Measurements from ENCODE around the gene FAU.

DNA sequence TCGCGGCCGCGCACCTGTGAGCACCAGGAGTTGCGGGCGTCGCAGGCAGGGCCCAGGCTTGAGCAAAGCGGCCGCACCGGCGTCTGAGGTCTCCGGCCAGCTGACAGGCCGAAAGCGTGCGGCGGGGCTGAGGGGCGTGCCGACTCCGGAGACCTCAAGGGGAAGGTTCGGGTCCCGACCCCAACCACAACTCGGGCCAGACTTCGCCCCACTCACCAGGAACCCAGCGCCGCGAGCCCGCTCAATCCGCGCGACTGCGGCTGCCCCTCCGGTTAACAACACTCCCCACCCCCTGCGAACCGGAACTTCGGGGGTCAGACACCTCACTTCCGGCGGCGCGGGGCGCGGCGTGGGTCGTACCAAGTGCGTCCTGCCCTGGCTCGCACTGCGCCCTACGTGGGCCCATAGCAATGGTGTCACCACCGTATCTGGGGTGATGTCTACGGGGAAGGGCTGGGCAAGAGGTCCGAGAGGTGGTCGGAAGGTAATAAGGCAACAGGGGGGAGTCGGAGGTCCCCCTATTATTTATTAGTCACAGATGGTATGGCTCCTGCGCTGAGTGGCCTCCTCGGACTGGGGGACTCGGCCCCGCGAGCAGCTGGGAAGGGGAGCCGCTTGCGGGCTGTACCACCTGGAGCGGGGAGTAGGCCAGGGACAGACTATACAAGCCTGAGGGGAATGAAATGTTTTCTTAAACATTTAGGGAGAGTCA, 12.5 kb upstream of the FAU start, which contains the start of gene SYVN1:
- TF ChIP-seq, protein P1, sequence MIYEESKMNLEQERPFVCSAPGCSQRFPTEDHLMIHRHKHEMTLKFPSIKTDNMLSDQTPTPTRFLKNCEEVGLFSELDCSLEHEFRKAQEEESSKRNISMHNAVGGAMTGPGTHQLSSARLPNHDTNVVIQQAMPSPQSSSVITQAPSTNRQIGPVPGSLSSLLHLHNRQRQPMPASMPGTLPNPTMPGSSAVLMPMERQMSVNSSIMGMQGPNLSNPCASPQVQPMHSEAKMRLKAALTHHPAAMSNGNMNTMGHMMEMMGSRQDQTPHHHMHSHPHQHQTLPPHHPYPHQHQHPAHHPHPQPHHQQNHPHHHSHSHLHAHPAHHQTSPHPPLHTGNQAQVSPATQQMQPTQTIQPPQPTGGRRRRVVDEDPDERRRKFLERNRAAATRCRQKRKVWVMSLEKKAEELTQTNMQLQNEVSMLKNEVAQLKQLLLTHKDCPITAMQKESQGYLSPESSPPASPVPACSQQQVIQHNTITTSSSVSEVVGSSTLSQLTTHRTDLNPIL (CRISPR knock-in tag; IDR thresholded peaks at IDR 0.05; ENCODE audit: low read depth) = no peak
- TF ChIP-seq ZFP3 (CRISPR knock-in tag; IDR thresholded peaks at IDR 0.05) = no peak
- no peak for TF ChIP-seq TOX (CRISPR knock-in tag; IDR thresholded peaks at IDR 0.05; ENCODE audit: borderline replicate concordance)
- TF ChIP-seq PPARA (CRISPR knock-in tag; IDR thresholded peaks at IDR 0.05; ENCODE audit: borderline replicate concordance) = no peak
